ENCODE results near the gene RNF213. TPM values are rescaled to one million over a fixed set of nuclear protein-coding genes. Genes with fewer than 3 reads are reported as not detected.
A peak's percentile ranks its signal among the peaks of the same experiment; 100 is the strongest.
"Not testable (repeated sequence)": the region's sequence is repeated elsewhere in the genome, so short reads cannot be mapped to it uniquely, and the experiment has no call there.

Gene RNF213
- total RNA-seq, 3 donors from 2014 or later, result 96.0 to 111 (median 101) TPM

DNA sequence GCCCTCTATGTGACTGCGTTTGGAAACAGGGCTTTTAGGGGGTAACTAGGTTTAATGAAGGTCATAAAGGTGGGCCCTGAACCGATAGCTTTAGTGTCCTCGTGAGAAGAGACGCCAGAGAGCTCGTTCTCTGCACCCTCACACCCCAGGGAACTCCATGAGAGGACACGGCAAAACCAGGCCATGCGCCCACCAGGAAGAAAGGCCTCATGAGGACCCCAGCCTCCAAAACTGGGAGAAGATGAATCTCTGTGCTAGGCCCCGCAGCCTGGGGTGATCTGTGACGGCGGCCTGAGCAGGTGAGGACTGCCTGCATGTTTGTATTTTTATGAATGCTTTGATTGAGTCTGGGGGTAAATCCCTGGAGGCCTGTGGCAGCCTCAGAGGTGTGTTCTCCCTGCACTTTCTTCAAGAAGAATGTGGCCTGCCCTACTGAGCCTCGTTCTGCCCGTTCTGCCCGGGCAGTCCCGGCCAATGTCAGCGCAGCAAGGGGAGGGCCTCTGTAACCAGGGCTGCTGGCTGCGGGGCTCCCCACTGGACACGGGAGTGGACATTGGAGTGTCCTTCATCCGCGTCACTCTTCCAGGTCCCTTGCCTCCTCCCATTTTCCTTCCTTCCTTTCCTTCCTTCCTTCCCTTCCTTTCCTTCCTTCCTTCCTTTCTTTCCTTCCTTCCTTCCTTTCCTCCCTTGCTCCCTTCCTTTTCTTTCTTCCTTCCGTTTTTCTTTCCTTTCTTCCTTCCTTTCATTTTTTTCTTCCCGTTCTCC is 6.8 kb upstream of the RNF213 start:
- Histone ChIP-seq H3K4me3 (no peak overlapping the region), H3K4me1 (peaks cover 0 to 5% of the 10 kb centered on the region in 2 donors), H3K27me3 (no peaks in the 10 kb centered on the region), H3K9me3 (no peaks in the 10 kb centered on the region), H3K36me3 (no peaks in the 10 kb centered on the region), H3K27ac (peak overlapping the region; percentile 72 to 87)
- TF ChIP-seq POLR2A (IDR thresholded peaks at IDR 0.05) (no peak), POLR2AphosphoS5 (IDR thresholded peaks at IDR 0.05) (no peak)
- TF ChIP-seq, protein P1, sequence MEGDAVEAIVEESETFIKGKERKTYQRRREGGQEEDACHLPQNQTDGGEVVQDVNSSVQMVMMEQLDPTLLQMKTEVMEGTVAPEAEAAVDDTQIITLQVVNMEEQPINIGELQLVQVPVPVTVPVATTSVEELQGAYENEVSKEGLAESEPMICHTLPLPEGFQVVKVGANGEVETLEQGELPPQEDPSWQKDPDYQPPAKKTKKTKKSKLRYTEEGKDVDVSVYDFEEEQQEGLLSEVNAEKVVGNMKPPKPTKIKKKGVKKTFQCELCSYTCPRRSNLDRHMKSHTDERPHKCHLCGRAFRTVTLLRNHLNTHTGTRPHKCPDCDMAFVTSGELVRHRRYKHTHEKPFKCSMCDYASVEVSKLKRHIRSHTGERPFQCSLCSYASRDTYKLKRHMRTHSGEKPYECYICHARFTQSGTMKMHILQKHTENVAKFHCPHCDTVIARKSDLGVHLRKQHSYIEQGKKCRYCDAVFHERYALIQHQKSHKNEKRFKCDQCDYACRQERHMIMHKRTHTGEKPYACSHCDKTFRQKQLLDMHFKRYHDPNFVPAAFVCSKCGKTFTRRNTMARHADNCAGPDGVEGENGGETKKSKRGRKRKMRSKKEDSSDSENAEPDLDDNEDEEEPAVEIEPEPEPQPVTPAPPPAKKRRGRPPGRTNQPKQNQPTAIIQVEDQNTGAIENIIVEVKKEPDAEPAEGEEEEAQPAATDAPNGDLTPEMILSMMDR (IDR thresholded peaks at IDR 0.05), result no peak
- no peak for DNase-seq (ENCODE audit: low spot score in 2 of 2)
- intact Hi-C loops (cut with DNase I; ENCODE audit: low total_unique reads), result loop anchor here (10.0 kb wide), 1 partner anchor 59 kb away; no protein-coding TSS in a partner anchor

DNA sequence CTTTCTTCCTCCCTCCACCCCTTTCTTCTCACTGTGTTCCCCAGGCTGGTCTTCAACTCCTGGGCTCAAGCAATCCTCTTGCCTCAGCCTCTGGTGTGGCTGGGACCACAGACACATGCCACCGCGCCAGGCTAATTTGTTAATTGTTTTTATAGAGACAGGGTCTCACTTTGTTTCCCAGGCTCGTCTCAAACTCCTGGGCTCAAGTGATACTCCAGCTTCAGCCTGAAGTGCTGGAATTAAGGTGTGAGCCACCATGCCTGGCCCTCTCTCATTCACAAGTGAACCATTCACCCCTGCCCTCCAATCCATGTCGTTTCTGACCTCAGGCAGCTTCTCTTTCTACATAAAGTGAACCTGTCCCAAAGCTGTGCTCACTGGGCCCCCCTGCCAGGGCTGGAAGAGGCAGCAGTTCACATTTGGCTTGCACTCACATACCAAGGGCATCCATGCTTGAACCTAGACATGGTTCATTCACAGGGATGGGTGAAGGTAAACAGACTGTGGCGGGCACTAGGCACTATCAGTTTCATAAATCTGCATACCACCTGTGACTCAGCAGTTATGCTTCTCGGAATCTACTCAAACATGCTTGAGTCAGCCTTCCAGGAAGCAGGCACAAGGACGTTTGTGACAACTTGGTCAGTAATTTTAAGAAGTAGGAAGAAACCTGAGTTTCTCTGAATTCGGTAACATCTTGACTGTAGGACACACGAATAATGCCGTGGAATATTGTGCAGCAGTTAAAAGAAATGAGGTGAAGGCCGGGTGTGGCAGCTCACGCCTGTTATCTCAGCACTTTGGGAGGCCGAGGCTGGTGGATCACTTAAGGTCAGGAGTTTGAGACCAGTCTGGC is 6.0 kb upstream of the RNF213 start:
- Histone ChIP-seq H3K4me3 (no peak overlapping the region), H3K9me3 (no peaks in the 10 kb centered on the region), H3K27ac (peak overlapping the region; percentile 72 to 87), H3K4me1 (peaks cover 0 to 5% of the 10 kb centered on the region in 2 donors), H3K36me3 (no peaks in the 10 kb centered on the region), H3K27me3 (no peaks in the 10 kb centered on the region)
- TF ChIP-seq POLR2AphosphoS5 (IDR thresholded peaks at IDR 0.05) (peak; percentile 48 to 70 (median 70)), POLR2A (IDR thresholded peaks at IDR 0.05) (no peak)
- TF ChIP-seq, protein P1 (IDR thresholded peaks at IDR 0.05), result no peak
- intact Hi-C loops (cut with DNase I; ENCODE audit: low total_unique reads), result loop anchor here (10.0 kb wide), 1 partner anchor 60 kb away; no protein-coding TSS in a partner anchor
- DNase-seq (ENCODE audit: low spot score in 2 of 2), result peak in 1 of 2 donors; percentile 51

DNA sequence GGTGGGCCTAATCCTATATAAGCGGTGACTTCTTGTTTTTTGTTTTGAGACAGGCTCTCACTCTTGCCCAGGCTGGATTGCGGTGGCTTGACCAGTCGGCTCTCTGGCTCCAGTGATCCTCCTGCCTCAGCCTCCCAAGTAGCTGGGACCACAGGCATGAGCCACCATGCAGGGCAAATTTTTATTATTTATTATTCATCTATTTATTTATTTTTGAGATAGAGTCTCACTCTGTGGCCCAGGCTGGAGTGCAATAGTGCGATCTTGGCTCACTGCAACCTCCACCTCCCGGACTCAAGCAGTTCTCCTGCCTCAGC is 4.7 kb upstream of the RNF213 start:
- Histone ChIP-seq H3K36me3 (no peaks in the 10 kb centered on the region), H3K27me3 (no peaks in the 10 kb centered on the region), H3K27ac (peak overlapping the region; percentile 72 to 87), H3K4me1 (peaks cover 0 to 9% of the 10 kb centered on the region in 2 donors), H3K9me3 (no peaks in the 10 kb centered on the region), H3K4me3 (no peak overlapping the region)
- TF ChIP-seq, protein P1 (IDR thresholded peaks at IDR 0.05), result no peak
- TF ChIP-seq POLR2A (IDR thresholded peaks at IDR 0.05), result no peak
- TF ChIP-seq POLR2AphosphoS5 (IDR thresholded peaks at IDR 0.05), result no peak
- intact Hi-C loops (cut with DNase I; ENCODE audit: low total_unique reads), result loop anchor here (10.0 kb wide), 1 partner anchor 61 kb away; no protein-coding TSS in a partner anchor
- no peak for DNase-seq (ENCODE audit: low spot score in 2 of 2)

DNA sequence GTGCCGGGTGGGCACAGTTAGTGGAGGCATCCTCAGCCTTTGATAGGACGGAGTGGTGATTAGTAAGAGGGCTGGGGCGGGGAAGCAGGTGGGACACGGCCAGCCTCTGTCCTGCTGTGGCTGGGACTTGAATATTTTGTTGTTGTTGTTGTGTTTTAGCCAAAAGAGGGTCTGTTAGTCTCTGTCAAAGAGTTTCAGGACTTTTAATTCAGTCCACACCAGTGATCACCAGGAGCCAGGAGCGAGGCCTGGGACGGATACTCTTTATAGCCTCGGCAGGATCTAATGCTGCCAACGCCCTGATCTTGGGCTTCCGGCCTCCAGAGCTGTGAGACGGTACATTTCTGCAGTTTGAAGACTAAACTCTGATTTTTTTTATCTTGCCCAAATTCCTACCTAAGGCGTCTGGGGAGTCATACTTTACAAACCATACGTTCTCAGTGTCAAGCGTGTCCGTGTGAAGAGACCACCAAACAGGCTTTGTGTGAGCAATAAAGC is 2.9 kb upstream of the RNF213 start:
- peaks cover 6 to 9% of the 10 kb centered on the region in 2 donors for H3K4me1 ChIP-seq
- intact Hi-C loops (cut with DNase I; ENCODE audit: low total_unique reads), result loop anchor here (10.0 kb wide), 1 partner anchor 63 kb away; no protein-coding TSS in a partner anchor
- peak overlapping the region in 1 of 2 donors; percentile 43 for H3K27ac ChIP-seq
- no peak for DNase-seq (ENCODE audit: low spot score in 2 of 2)
- H3K27me3 ChIP-seq, result no peaks in the 10 kb centered on the region
- H3K9me3 ChIP-seq, result no peaks in the 10 kb centered on the region
- TF ChIP-seq POLR2AphosphoS5 (IDR thresholded peaks at IDR 0.05) (no peak), POLR2A (IDR thresholded peaks at IDR 0.05) (no peak)
- TF ChIP-seq, protein P1 (IDR thresholded peaks at IDR 0.05), result no peak
- no peaks in the 10 kb centered on the region for H3K36me3 ChIP-seq
- H3K4me3 ChIP-seq, result no peak overlapping the region

DNA sequence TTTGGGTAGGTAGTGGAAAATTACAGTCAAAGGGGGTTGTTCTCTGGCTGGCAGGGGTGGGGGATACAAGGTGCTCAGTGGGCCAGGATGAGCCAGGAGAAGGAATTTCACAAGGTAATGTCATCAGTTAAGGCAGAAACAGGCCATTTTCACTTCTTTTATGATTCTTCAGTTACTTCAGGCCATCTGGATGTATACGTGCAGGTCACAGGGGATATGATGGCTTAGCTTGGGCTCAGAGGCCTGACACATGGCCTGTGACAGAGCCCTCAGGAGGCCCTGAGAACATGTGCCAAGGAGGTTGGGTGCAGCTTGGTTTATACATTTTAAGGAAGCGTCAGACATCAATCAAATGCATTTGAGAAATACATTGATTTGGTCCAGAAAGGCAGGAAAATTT is 2.4 kb upstream of the RNF213 start:
- not testable (repeated sequence) for H3K4me3 ChIP-seq; H3K27me3 ChIP-seq; H3K36me3 ChIP-seq; H3K27ac ChIP-seq; DNase-seq (ENCODE audit: low spot score in 2 of 2); H3K9me3 ChIP-seq
- peaks cover 11 to 14% of the 10 kb centered on the region in 2 donors for H3K4me1 ChIP-seq
- intact Hi-C loops (cut with DNase I; ENCODE audit: low total_unique reads), result loop anchor here (10.0 kb wide), 1 partner anchor 63 kb away; no protein-coding TSS in a partner anchor
